Activated B cell treated with CpG ODN at 0.5 μM for 24 hours (primary cell): ENCODE data around the gene TMEM225B. TPM values are rescaled to one million over a fixed set of nuclear protein-coding genes. Genes with fewer than 3 reads are reported as not detected.
A peak's percentile ranks its signal among the peaks of the same experiment; 100 is the strongest.
"Not testable (repeated sequence)": the region's sequence is repeated elsewhere in the genome, so short reads cannot be mapped to it uniquely, and the experiment has no call there.

Experiments
- ATAC-seq: fragments of 200-7000 bp; cut with Tn5 transposase; one replicate; pipeline ENCODE4 v1.10.0; 2021; ENCODE audit warnings: low read depth, mild to moderate bottlenecking, moderate library complexity
- CTCF ChIA-PET: fragments of 350-600 bp; sonication (Branson Sonifier 250); formaldehyde crosslinking; loops from one replicate; lab custom pipeline; 2021; ENCODE audit warnings: antibody characterized with exemption; lab: Charles Lee
- POLR2A ChIA-PET: fragments of 350-600 bp; sonication (Branson Sonifier 250); formaldehyde crosslinking; loops from one replicate; lab custom pipeline; 2021; ENCODE audit warnings: antibody characterized with exemption; lab: Charles Lee
- DNase-seq: peaks from one replicate; pipeline ENCODE4 v3.0.0; 2022
- H3K27ac Mint-ChIP-seq: one replicate; pipeline ENCODE4 v1.8.0; 2020; ENCODE audit warnings: mixed read lengths
- H3K27me3 Mint-ChIP-seq: one replicate; pipeline ENCODE4 v1.8.0; 2021; ENCODE audit warnings: mixed read lengths
- H3K36me3 Mint-ChIP-seq: one replicate; pipeline ENCODE4 v1.8.0; 2021; ENCODE audit warnings: low read depth, mixed read lengths
- H3K4me1 Mint-ChIP-seq: one replicate; pipeline ENCODE4 v1.8.0; 2021; ENCODE audit warnings: mixed read lengths
- H3K4me3 Mint-ChIP-seq: one replicate; pipeline ENCODE4 v1.8.0; 2020; ENCODE audit warnings: mild to moderate bottlenecking, mixed read lengths
- H3K9me3 Mint-ChIP-seq: one replicate; pipeline ENCODE4 v1.8.0; 2020; ENCODE audit warnings: mixed read lengths
- intact Hi-C: fragments of 100-400 bp; cut with micrococcal nuclease; formaldehyde crosslinking; loops from one replicate; pipeline ENCODE4 v1.15.1; 2024
- total RNA-seq: library from RNA; stranded (reverse); gene quantifications from 2 replicates; pipeline ENCODE4 v1.2.3, GENCODE V29; 2022
- TF ChIP-seq, protein P1 (sequence below): fragments of 200-600 bp; IDR thresholded peaks from one replicate; pipeline ENCODE4 v1.8.0; 2022; ENCODE audit warnings: antibody characterized with exemption, mild to moderate bottlenecking

The TMEM225B gene
- total RNA-seq, 1 donor from 2014 or later = 0.53 TPM

DNA sequence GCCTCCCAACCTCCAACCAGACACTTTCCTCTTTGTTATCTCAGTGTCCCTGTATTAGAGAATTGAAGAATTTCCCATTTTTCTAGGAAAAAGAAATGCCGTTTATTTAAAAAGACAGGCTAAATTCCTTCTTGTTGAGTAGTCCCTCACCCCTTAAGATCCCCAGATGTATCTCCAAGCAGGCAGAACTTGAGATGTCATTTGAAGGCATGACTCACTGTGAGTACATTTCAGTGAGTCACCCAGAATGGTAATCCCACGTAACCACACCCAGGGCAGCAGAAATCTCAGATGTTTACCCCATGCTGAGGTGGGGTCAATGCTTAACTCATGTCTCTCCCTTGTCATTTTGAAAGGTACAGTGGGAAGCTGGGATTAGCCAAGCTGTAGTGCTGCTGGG, 35.2 kb upstream of the TMEM225B start:
- ChIA-PET POLR2A (interaction anchor here (0.6 kb wide), 2 partner anchors 11 to 123 kb away, joined by 3 read pairs; partner anchors contain the start of gene FAM200A), CTCF (no interaction called here)
- Mint-ChIP-seq H3K27ac (peak overlapping the region; percentile 16), H3K9me3 (no peaks in the 10 kb centered on the region), H3K4me3 (no peak overlapping the region), H3K27me3 (no peaks in the 10 kb centered on the region), H3K4me1 (peaks cover 37% of the 10 kb centered on the region), H3K36me3 (peaks cover 67% of the 10 kb centered on the region)
- intact Hi-C loops = no loop called here
- no peak for DNase-seq
- ATAC-seq = no peak
- TF ChIP-seq, protein P1, sequence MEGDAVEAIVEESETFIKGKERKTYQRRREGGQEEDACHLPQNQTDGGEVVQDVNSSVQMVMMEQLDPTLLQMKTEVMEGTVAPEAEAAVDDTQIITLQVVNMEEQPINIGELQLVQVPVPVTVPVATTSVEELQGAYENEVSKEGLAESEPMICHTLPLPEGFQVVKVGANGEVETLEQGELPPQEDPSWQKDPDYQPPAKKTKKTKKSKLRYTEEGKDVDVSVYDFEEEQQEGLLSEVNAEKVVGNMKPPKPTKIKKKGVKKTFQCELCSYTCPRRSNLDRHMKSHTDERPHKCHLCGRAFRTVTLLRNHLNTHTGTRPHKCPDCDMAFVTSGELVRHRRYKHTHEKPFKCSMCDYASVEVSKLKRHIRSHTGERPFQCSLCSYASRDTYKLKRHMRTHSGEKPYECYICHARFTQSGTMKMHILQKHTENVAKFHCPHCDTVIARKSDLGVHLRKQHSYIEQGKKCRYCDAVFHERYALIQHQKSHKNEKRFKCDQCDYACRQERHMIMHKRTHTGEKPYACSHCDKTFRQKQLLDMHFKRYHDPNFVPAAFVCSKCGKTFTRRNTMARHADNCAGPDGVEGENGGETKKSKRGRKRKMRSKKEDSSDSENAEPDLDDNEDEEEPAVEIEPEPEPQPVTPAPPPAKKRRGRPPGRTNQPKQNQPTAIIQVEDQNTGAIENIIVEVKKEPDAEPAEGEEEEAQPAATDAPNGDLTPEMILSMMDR = no peak

DNA sequence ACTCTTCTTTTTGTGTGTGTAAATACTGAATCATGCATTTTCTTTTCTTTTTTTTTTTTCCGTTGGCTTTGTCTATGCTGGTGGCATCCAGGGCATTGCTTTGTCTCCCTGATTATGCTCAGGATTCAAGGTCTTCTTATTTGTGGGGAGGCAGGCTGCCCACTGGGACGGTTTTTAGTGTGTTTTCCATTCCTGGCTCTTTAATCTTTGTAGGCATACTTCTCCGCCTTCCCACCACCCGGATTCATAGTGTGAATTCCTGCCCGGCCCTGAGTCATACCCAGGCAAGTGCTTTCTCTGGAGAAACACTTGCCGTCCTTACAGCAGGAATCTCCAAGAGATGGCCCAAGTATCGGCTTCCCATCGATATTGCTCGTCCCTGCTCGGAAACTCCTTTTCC, 34.4 kb upstream of the TMEM225B start:
- Mint-ChIP-seq H3K4me1 (peaks cover 33% of the 10 kb centered on the region), H3K9me3 (no peaks in the 10 kb centered on the region), H3K27ac (peak overlapping the region; percentile 9), H3K27me3 (no peaks in the 10 kb centered on the region), H3K4me3 (no peak overlapping the region), H3K36me3 (peaks cover 62% of the 10 kb centered on the region)
- ATAC-seq = no peak
- ChIA-PET POLR2A (interaction anchor here (0.6 kb wide), 2 partner anchors 12 to 124 kb away, joined by 3 read pairs; partner anchors contain the start of gene FAM200A), CTCF (no interaction called here)
- intact Hi-C loops = no loop called here
- no peak for DNase-seq
- TF ChIP-seq, protein P1 = no peak

DNA sequence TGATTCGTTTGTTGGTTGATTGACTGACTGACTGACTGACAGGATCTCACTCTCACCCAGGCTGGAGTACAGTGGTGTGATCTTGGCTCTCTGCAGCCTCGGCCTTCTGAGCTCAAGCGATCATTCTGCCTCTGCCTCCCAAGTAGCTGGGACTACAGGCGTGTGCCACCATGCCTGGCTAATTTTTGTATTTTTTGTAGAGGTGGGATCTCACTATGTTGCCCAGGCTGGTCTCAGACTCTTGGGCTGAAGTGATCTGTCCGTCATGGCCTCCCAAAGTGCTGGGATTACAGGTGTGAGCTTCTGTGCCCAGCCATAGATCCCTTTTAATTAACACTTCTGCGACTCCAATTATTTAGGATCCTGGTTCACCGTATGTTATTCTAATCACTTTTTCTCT, 29.3 kb upstream of the TMEM225B start:
- intact Hi-C loops, H3K27ac Mint-ChIP-seq, H3K4me1 Mint-ChIP-seq, DNase-seq, H3K9me3 Mint-ChIP-seq, ATAC-seq, POLR2A ChIA-PET, H3K4me3 Mint-ChIP-seq, CTCF ChIA-PET, H3K27me3 Mint-ChIP-seq: not testable (repeated sequence)
- peaks cover 66% of the 10 kb centered on the region for H3K36me3 Mint-ChIP-seq

DNA sequence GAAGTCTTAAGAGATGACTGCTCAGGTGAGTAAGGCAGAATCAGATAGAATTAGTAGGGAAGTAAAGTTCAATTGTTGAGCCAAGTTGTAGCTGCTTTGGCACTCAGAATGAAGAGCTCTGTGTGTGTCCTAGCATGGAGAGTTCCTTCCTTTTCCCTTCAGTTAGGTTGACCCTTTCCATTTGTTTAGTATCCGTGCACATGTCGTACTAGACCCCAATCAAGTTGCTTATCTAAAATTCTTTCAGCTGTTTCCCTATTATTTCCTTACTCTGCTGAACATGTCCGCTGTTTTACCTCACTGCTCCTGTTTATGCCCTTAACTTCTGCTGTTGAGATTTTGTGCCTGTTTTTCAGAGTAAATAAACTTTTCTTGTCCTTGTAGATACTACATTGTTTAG, 26.3 kb upstream of the TMEM225B start:
- intact Hi-C loops = no loop called here
- H3K4me3 Mint-ChIP-seq = no peak overlapping the region
- H3K4me1 Mint-ChIP-seq = no peaks in the 10 kb centered on the region
- TF ChIP-seq, protein P1 = no peak
- H3K27ac Mint-ChIP-seq = no peak overlapping the region
- ChIA-PET POLR2A (interaction anchor here (0.6 to 1.2 kb wide), 2 partner anchors 13 to 49 kb away, joined by 3 to 4 read pairs; partner anchors contain the start of gene ZNF655), CTCF (no interaction called here)
- peaks cover 49% of the 10 kb centered on the region for H3K36me3 Mint-ChIP-seq
- no peak for DNase-seq
- H3K9me3 Mint-ChIP-seq = no peaks in the 10 kb centered on the region
- H3K27me3 Mint-ChIP-seq = no peaks in the 10 kb centered on the region
- ATAC-seq = no peak

DNA sequence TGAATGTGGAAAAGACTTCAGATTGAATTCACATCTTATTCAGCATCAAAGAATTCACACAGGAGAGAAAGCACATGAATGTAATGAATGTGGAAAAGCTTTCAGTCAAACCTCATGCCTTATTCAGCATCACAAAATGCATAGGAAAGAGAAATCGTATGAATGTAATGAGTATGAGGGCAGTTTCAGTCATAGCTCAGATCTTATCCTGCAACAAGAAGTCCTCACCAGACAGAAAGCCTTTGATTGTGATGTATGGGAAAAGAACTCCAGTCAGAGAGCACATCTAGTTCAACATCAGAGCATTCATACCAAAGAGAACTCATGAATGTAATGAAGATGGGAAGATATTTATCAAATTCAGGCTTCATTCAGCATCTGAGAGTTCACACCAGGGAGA, 24.8 kb upstream of the TMEM225B start:
- H3K27me3 Mint-ChIP-seq = no peaks in the 10 kb centered on the region
- intact Hi-C loops = no loop called here
- no peaks in the 10 kb centered on the region for H3K9me3 Mint-ChIP-seq
- H3K36me3 Mint-ChIP-seq = peaks cover 47% of the 10 kb centered on the region
- no peak overlapping the region for H3K4me3 Mint-ChIP-seq
- H3K4me1 Mint-ChIP-seq = peaks cover 9% of the 10 kb centered on the region
- no peak overlapping the region for H3K27ac Mint-ChIP-seq
- ChIA-PET CTCF (no interaction called here), POLR2A (no interaction called here)
- DNase-seq (no peak), ATAC-seq (no peak)
- TF ChIP-seq, protein P1 = no peak

DNA sequence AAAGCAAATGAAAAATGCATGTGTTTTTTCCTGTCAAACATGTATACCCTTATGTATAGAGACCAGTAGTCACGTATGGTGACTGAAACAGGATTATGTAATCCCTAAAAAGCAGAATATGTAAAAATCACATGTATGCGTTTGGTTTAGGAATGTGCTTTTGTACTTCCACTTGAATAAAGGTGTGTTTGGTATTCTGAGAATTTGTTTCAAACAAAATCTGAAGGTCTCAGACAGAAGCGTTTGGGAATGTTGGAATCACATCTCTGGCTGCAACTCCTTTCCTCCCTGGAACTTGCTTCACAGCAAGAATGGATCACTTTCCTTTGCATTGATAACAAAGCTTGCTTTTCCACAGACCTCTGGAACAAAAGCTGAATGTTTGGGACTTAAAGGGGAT, 21.8 kb upstream of the TMEM225B start:
- TF ChIP-seq, protein P1 = no peak
- no peak for DNase-seq
- peaks cover 32% of the 10 kb centered on the region for H3K4me1 Mint-ChIP-seq
- peaks cover 30% of the 10 kb centered on the region for H3K36me3 Mint-ChIP-seq
- no peak overlapping the region for H3K4me3 Mint-ChIP-seq
- CTCF ChIA-PET = no interaction called here
- ATAC-seq = no peak
- H3K9me3 Mint-ChIP-seq = no peaks in the 10 kb centered on the region
- no peaks in the 10 kb centered on the region for H3K27me3 Mint-ChIP-seq
- POLR2A ChIA-PET = no interaction called here
- intact Hi-C loops = no loop called here
- H3K27ac Mint-ChIP-seq = no peak overlapping the region
